ENCODE data around the gene ZNF823.

DNA sequence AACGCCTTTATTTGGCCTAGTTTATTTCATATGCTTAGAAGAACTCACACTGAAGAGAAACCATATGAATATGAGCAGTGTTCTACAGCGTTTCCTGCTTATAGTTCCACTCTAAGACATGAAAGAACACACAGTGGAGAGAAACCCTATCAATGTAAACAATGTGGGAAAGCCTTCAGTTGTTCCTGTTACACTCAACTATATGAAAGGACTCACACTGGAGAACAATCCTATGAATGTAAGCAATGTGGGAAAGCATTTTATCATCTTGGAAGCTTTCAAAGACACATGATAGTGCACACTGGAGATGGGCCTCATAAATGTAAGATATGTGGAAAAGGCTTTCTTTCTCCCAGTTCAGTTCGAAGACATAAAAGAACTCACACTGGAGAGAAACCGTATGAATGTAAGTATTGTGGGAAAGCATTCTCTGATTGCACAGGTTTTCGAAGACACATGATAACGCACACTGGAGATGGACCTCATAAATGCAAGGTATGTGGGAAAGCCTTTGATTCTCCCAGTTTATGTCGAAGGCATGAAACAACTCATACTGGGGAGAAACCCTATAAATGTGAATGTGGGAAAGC, 41.8 kb upstream of the ZNF823 start:
- TF ChIP-seq CTCF (IDR thresholded peaks at IDR 0.05; ENCODE audit: low read depth, low read length) (no peak), POLR2A (IDR thresholded peaks at IDR 0.05; ENCODE audit: extremely low read depth, insufficient read length) (no peak)
- TF ChIP-seq, protein P1, sequence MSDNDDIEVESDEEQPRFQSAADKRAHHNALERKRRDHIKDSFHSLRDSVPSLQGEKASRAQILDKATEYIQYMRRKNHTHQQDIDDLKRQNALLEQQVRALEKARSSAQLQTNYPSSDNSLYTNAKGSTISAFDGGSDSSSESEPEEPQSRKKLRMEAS (IDR thresholded peaks at IDR 0.05; ENCODE audit: low read depth, low read length), result no peak

Measured in NB4 (cell line).